H9 (cell line): ENCODE results near the gene PLXNB1. TPM values are rescaled to one million over a fixed set of nuclear protein-coding genes. Genes with fewer than 3 reads are reported as not detected.

ENCODE experiments used
- DNase-seq: peaks from one replicate; pipeline ENCODE4 v3.0.0-alpha.2; 2017
- H2AFZ ChIP-seq: one replicate; pipeline ENCODE4 v1.6.1; 2013; ENCODE audit warnings: mild to moderate bottlenecking, low read length, control low read depth, moderate library complexity
- H2AK5ac ChIP-seq: 2 replicates; pipeline ENCODE4 v1.6.1; 2013; ENCODE audit warnings: low read length, control low read depth, mixed read lengths; ENCODE audit not compliant: insufficient read length
- H2BK120ac ChIP-seq: one replicate; pipeline ENCODE4 v1.6.1; 2013; ENCODE audit warnings: low read depth, mild to moderate bottlenecking, low read length, control low read depth, inconsistent platforms; ENCODE audit not compliant: poor library complexity, severe bottlenecking
- H2BK12ac ChIP-seq: 2 replicates; pipeline ENCODE4 v1.6.1; 2013; ENCODE audit warnings: low read length, control low read depth, mixed read lengths, low read depth; ENCODE audit not compliant: insufficient read length
- H2BK15ac ChIP-seq: 2 replicates; pipeline ENCODE4 v1.6.1; 2013; ENCODE audit warnings: low read depth, low read length, control low read depth
- H2BK20ac ChIP-seq: one replicate; pipeline ENCODE4 v1.6.1; 2013; ENCODE audit warnings: low read depth, mild to moderate bottlenecking, low read length, control low read depth, inconsistent platforms; ENCODE audit not compliant: poor library complexity, severe bottlenecking
- H2BK5ac ChIP-seq: 2 replicates; pipeline ENCODE4 v1.6.1; 2013; ENCODE audit warnings: low read length, control low read depth, mixed read lengths; ENCODE audit not compliant: insufficient read length
- H3K14ac ChIP-seq: 2 replicates; pipeline ENCODE4 v1.6.1; 2013; ENCODE audit warnings: low read length, control low read depth; ENCODE audit not compliant: insufficient read depth
- H3K18ac ChIP-seq: 2 replicates; pipeline ENCODE4 v1.6.1; 2013; ENCODE audit warnings: low read depth, mild to moderate bottlenecking, mixed read lengths, low read length, control low read depth; ENCODE audit not compliant: insufficient read length
- H3K23ac ChIP-seq: 2 replicates; pipeline ENCODE4 v1.6.1; 2013; ENCODE audit warnings: low read length, control low read depth, mixed read lengths, low read depth; ENCODE audit not compliant: insufficient read length
- H3K23me2 ChIP-seq: 2 replicates; pipeline ENCODE4 v1.6.1; 2013; ENCODE audit warnings: low read depth, mild to moderate bottlenecking, mixed read lengths, low read length, control low read depth; ENCODE audit not compliant: insufficient read length, poor library complexity, severe bottlenecking
- H3K27ac ChIP-seq: 2 replicates; pipeline ENCODE4 v1.5.1; 2013; ENCODE audit warnings: low read length, control low read depth, mixed read lengths, low read depth; ENCODE audit not compliant: insufficient read length
- H3K27me3 ChIP-seq: 2 replicates; pipeline ENCODE4 v1.6.1; 2013; ENCODE audit warnings: low read length, control low read depth, inconsistent platforms; ENCODE audit not compliant: insufficient read depth
- H3K4ac ChIP-seq: 2 replicates; pipeline ENCODE4 v1.6.1; 2013; ENCODE audit warnings: low read depth, mild to moderate bottlenecking, control low read depth, inconsistent platforms, low read length, moderate library complexity
- H3K4me1 ChIP-seq: 2 replicates; pipeline ENCODE4 v1.6.1; 2013; ENCODE audit warnings: low read length, control low read depth, inconsistent platforms; ENCODE audit not compliant: insufficient read depth
- H3K4me2 ChIP-seq: 2 replicates; pipeline ENCODE4 v1.6.1; 2013; ENCODE audit warnings: low read length, control low read depth, mixed read lengths; ENCODE audit not compliant: insufficient read length, insufficient read depth
- H3K56ac ChIP-seq: 2 replicates; pipeline ENCODE4 v1.6.1; 2013; ENCODE audit warnings: low read depth, mild to moderate bottlenecking, mixed read lengths, low read length, control low read depth; ENCODE audit not compliant: insufficient read length
- H3K79me1 ChIP-seq: 2 replicates; pipeline ENCODE4 v1.6.1; 2013; ENCODE audit warnings: low read depth, mild to moderate bottlenecking, moderate library complexity, low read length, control low read depth, inconsistent platforms; ENCODE audit not compliant: insufficient read depth, poor library complexity, severe bottlenecking
- H3K79me2 ChIP-seq: 2 replicates; pipeline ENCODE4 v1.6.1; 2013; ENCODE audit warnings: low read length, control low read depth, inconsistent platforms; ENCODE audit not compliant: insufficient read depth
- H3K9ac ChIP-seq: 2 replicates; pipeline ENCODE4 v1.6.1; 2013; ENCODE audit warnings: low read length, control low read depth, mixed read lengths; ENCODE audit not compliant: insufficient read length; ENCODE audit errors: extremely low read depth
- H3K9me3 ChIP-seq: one replicate; pipeline ENCODE4 v1.6.1; 2013; ENCODE audit warnings: low read depth, low read length, inconsistent platforms; ENCODE audit not compliant: control insufficient read depth
- H3T11ph ChIP-seq: one replicate; pipeline ENCODE4 v1.6.1; 2013; ENCODE audit warnings: mild to moderate bottlenecking, low read length, control low read depth, inconsistent platforms
- H4K20me1 ChIP-seq: one replicate; pipeline ENCODE4 v1.6.1; 2013; ENCODE audit not compliant: control insufficient read depth, insufficient read length, insufficient read depth
- H4K5ac ChIP-seq: 2 replicates; pipeline ENCODE4 v1.6.1; 2013; ENCODE audit warnings: low read depth, mild to moderate bottlenecking, mixed read lengths, low read length, control low read depth; ENCODE audit not compliant: insufficient read length
- H4K8ac ChIP-seq: replicated peaks from 2 replicates; pipeline ENCODE4 v1.6.1; 2013; ENCODE audit warnings: low read length, control low read depth, mixed read lengths, low read depth; ENCODE audit not compliant: insufficient read length
- H4K91ac ChIP-seq: 2 replicates; pipeline ENCODE4 v1.6.1; 2013; ENCODE audit warnings: low read depth, mild to moderate bottlenecking, moderate library complexity, mixed read lengths, low read length, control low read depth; ENCODE audit not compliant: insufficient read length
- H3K27ac Mint-ChIP-seq, 3 experiments: 2 replicates in 2 of 3; 3 replicates in 1 of 3; pipeline ENCODE4 v1.8.0; 2020 to 2021; ENCODE audit warnings: mixed read lengths in 3 of 3, mild to moderate bottlenecking in 1 of 3, moderate library complexity in 1 of 3
- H3K27me3 Mint-ChIP-seq: 2 replicates; pipeline ENCODE4 v1.8.0; 2021; ENCODE audit warnings: low read depth, mild to moderate bottlenecking, moderate library complexity, mixed read lengths
- H3K36me3 Mint-ChIP-seq, 3 experiments: 2 replicates in 2 of 3; 3 replicates in 1 of 3; pipeline ENCODE4 v1.8.0; 2020 to 2021; ENCODE audit warnings: low read depth in 3 of 3, mixed read lengths in 3 of 3; ENCODE audit not compliant: insufficient read depth in 1 of 3
- H3K4me1 Mint-ChIP-seq, 2 experiments: 2 replicates each; pipeline ENCODE4 v1.8.0; 2020; ENCODE audit warnings: mixed read lengths in 2 of 2
- H3K4me3 Mint-ChIP-seq, 2 experiments: 2 replicates in 1 of 2; 3 replicates in 1 of 2; pipeline ENCODE4 v1.8.0; 2020 to 2021; ENCODE audit warnings: mild to moderate bottlenecking in 2 of 2, mixed read lengths in 2 of 2, moderate library complexity in 1 of 2
- H3K9me3 Mint-ChIP-seq, 2 experiments: 2 replicates in 1 of 2; 3 replicates in 1 of 2; pipeline ENCODE4 v1.8.0; 2020; ENCODE audit warnings: mild to moderate bottlenecking in 2 of 2, mixed read lengths in 2 of 2, moderate library complexity in 1 of 2
- WGBS: extraction: QIAGEN DNeasy Blood & Tissue Kit; methylation state at CpG from one replicate; pipeline ENCODE4 v1.1.7; 2013; ENCODE audit warnings: missing lambda C conversion rate, low lambda C conversion rate, mixed read lengths; ENCODE audit not compliant: insufficient read length; ENCODE audit errors: extremely low coverage; 5-methylcytosine and 5-hydroxymethylcytosine counted together
- total RNA-seq: library from RNA; stranded (reverse); gene quantifications from 2 replicates; pipeline ENCODE4 v1.2.1, GENCODE V29; 2021
- TF ChIP-seq, protein P1 (sequence below): fragments of 200-600 bp; sonication (generic); conservative IDR thresholded peaks from 3 replicates; pipeline ENCODE4 v1.8.0; 2021; ENCODE audit warnings: antibody characterized with exemption, mild to moderate bottlenecking

PLXNB1 gene
- total RNA-seq, 1 experiment from 2014 or later, result 184 TPM

DNA sequence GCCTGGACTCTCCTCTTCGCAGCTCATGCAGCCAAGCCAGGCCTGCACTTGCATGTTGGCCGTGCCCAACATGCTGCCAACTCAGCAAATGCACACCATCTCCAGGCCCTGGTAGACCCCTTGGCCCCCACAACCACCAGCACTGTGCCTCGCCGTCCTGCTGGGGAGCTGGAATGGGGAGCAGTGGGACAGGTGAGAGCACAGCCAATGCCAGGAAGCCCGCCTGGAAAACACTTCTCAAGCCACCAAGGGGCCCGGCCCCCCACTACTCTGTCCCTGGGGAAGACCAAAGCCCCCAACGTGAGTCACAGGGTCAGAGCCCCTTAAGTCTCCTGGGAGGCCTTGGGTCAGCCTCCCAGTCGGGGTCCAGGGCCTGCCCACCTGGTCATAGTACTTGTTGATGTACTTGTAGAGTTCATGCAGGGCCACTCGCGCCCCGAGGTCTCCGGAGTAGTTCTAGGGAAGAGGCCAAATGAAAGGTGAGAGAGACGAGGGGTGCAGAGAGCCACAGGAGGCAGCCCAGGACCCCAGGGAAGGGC lies 24.5 kb downstream of the PLXNB1 start:
- Histone ChIP-seq H3K9me3 (no peaks in the 10 kb centered on the region), H3K4me2 (no peak overlapping the region), H3K56ac (no peak overlapping the region), H3K18ac (no peak overlapping the region), H3K4ac (no peak overlapping the region), H3K23ac (no peak overlapping the region), H4K5ac (no peak overlapping the region), H3T11ph (no peak overlapping the region), H2BK15ac (no peak overlapping the region), H4K20me1 (no peaks in the 10 kb centered on the region), H2AK5ac (no peak overlapping the region), H2BK120ac (no peak overlapping the region), H4K8ac (no peak overlapping the region), H2BK12ac (no peak overlapping the region), H2BK20ac (no peak overlapping the region), H2BK5ac (no peak overlapping the region), H3K14ac (no peak overlapping the region), H3K27ac (no peak overlapping the region), H3K79me2 (no peaks in the 10 kb centered on the region), H3K27me3 (no peaks in the 10 kb centered on the region), H2AFZ (no peak overlapping the region), H3K79me1 (no peaks in the 10 kb centered on the region), H3K23me2 (no peaks in the 10 kb centered on the region), H3K9ac (no peak overlapping the region), H3K4me1 (no peaks in the 10 kb centered on the region), H4K91ac (no peak overlapping the region)
- TF ChIP-seq, protein P1, sequence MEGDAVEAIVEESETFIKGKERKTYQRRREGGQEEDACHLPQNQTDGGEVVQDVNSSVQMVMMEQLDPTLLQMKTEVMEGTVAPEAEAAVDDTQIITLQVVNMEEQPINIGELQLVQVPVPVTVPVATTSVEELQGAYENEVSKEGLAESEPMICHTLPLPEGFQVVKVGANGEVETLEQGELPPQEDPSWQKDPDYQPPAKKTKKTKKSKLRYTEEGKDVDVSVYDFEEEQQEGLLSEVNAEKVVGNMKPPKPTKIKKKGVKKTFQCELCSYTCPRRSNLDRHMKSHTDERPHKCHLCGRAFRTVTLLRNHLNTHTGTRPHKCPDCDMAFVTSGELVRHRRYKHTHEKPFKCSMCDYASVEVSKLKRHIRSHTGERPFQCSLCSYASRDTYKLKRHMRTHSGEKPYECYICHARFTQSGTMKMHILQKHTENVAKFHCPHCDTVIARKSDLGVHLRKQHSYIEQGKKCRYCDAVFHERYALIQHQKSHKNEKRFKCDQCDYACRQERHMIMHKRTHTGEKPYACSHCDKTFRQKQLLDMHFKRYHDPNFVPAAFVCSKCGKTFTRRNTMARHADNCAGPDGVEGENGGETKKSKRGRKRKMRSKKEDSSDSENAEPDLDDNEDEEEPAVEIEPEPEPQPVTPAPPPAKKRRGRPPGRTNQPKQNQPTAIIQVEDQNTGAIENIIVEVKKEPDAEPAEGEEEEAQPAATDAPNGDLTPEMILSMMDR, result no peak
- Mint-ChIP-seq H3K9me3 (no peaks in the 10 kb centered on the region), H3K4me3 (no peak overlapping the region; a peak in 1 of 5 replicates), H3K36me3 (peaks cover 47 to 91% (median 75%) of the 10 kb centered on the region in 3 experiments), H3K27me3 (no peaks in the 10 kb centered on the region; the same call in 1 of the 2 replicates), H3K27ac (no peak overlapping the region), H3K4me1 (no peaks in the 10 kb centered on the region)
- no peak for DNase-seq
- no CpG with 5 or more reads among the region's 13 CpGs for WGBS
